HG02884 (cell line): ENCODE data around the gene C2orf92.
A peak's percentile ranks its signal among the peaks of the same experiment; 100 is the strongest.
"Not testable (repeated sequence)": the region's sequence is repeated elsewhere in the genome, so short reads cannot be mapped to it uniquely, and the experiment has no call there.

ENCODE experiments used
- ATAC-seq: cut with Tn5 transposase; IDR thresholded peaks from one replicate; pipeline ENCODE4 v1.9.1; 2021; ENCODE audit warnings: mild to moderate bottlenecking, moderate library complexity; ENCODE audit not compliant: unreplicated experiment

The C2orf92 gene

GRCh38 chr2:97669448-97669847 is at the start of gene C2orf92:
Gene C2orf92, plus strand, starts transcription at chr2:97669713. Its CDS starts 76 bp downstream, at chr2:97669789.
- ATAC-seq = no peak

GRCh38 chr2:97620492-97620891 is 49.0 kb upstream of the C2orf92 start:
- not testable (repeated sequence) for ATAC-seq

DNA sequence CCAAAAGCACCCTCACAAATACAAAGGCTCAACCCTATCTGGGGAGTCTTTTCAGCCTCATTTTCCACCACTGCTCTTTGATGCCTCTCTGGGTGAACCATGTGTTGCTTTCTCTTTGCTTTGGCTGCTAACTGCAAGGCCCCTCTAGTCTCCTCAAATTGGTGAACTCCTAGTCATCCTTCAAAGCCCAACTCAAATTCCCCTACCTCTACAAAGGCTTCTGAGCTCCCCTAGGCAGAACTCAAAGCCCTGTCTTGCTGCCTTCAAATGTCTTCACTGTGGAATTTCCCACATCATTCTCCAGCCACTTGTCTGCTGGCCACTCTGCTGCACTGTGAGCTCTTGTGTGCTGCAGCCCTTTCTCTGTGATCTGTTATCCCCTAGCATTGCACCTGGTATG is 46.5 kb upstream of the C2orf92 start:
- ATAC-seq = not testable (repeated sequence)

DNA sequence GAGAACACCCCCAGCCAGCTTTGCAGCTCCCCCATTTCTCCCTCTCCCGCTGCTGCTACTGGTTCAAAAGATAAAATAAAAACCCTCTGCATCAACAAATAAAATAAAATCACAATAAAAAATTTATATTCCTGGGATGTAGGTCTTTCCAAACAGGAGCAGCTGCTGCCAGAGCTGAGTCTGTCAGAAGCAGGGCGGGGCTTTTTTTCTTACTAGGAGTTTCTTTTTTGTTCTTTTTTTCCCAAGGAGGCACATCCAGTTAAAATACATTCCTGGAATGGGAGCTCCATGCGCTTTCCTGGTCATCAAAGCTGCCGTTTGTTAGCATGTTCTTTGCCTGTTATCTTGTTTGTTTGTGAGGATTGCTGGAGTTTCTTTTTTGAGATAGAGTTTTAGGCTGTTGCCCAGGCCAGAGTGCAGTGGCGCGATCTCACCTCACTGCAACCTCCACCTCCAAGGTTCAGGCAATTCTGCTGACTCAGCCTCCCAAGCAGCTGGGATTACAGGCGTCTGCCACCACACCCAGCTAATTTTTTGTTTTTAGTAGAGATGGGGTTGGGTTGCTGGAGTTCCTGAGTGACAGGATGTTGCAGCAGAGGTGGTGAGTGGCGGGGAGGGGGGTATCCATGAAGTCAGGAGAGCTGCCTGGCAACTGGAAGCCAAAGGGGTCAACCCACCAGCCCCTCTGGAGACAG is 44.0 kb upstream of the C2orf92 start:
- not testable (repeated sequence) for ATAC-seq

DNA sequence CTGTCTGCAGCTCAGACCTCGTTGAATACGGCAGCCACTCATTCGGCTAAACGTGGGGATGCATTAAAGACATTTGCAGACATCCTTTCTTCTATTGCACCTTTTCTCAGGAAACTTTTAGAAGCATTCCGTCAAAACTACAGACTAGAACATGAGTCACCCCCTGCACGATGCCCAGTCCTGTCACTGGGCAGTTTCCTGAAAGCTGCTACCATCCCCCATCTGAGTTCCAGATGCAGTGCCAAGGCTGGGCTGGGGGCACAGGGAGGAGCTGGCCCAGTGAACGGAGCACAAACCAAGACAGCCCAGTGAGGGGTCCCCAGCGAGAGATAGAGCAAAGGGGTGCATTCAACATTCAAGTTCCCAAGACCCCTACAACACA is 43.5 kb upstream of the C2orf92 start:
- ATAC-seq = not testable (repeated sequence)

DNA sequence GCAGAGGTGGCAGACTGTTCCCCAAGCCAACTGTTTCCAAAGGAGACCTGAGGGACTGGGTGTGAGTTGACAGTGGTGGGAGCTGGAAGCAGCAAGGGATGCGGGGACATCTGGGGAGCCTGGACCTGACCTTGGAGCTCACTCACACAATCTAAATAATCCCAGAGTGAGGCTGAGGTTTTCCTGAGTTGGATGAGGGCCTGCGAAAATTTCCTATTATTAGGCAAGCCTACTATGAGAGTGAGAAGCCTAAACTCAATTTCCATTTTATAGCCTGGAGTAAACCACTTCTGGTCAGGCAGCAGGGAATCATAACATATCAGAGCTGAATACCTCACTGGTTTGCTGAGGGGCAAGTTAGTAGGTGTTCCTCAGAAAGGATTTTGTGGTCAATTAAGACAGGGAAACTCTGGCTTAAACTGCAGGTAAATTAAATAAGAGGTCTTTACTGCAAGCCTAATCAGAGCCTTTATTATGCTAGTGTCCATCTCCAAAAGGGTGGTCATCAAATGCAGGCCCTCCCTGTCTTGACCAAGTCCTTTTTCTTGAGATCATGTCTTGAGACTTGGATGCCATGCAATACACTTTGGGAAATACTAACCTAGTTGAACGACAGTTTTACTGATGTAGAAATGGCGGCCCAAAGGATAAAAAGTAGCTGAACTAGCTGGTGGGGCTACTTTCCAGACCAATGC is 25.3 kb upstream of the C2orf92 start:
- no peak for ATAC-seq

- ATAC-seq = peak; percentile 31
Measured at GRCh38 chr2:97645112-97645694, 24.3 kb upstream of the C2orf92 start.

DNA sequence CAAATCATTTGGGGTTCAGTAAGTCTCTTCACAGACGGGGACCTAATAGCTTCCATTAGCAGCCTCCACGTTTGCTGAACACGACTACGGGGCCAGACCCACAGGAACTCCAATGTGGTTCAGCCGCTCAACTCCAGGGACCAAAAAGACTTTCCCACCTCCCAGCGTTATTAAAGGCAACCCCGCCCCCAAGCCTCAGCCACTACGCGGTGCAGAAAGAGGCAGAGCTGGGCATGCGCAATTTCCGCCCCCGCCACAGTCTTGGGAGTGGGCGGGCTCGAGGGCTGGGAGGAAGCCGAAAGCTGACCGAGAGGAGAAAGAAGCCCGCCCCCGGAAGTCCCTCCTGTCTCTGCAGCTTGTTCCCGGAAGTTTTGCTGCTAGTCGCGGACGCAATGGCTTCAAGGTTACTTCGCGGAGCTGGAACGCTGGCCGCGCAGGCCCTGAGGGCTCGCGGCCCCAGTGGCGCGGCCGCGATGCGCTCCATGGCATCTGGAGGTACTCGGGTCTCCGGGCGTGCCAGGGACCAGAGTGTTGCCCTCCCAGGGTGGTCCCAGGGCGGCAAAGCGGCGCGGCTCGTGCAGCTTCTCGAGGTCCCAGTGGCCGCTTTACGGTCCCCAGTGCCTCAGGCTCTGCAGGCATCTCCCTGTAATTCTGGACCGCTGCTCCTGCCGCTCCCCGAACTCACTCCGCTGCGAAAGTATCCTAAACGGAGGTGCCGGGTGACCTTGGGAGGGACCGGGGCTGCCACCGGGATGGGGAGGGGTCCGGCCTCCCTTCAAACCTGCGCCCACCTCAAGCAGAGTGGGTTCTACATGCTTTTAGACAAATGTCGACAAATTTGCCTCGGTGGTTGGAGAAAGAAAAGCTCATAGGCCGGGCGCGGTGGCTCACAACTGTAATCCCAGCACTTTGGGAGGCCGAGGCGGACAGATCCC is 23.6 kb upstream of the C2orf92 start, which contains the start of gene COX5B:
Gene COX5B, plus strand, starts transcription at position 368 of the 935 bp plus-strand sequence. Its CDS starts 25 bp downstream, at position 393.
- ATAC-seq = peak; percentile 94

DNA sequence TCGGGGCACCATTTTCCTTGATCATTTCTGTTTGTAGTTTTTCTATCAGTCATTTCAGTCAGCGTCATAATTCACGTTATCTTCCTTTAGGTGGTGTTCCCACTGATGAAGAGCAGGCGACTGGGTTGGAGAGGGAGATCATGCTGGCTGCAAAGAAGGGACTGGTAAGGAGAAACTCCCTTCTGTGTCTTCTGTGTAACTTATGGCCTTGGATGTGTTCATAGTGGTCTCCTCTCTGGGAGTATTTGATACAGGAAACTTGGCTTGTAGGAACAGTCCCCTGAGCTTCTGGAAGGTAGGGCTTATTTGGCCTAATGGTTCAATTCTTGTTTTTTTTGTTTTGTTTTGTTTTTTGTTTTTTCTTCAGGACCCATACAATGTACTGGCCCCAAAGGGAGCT is 22.5 kb upstream of the C2orf92 start:
- no peak for ATAC-seq

DNA sequence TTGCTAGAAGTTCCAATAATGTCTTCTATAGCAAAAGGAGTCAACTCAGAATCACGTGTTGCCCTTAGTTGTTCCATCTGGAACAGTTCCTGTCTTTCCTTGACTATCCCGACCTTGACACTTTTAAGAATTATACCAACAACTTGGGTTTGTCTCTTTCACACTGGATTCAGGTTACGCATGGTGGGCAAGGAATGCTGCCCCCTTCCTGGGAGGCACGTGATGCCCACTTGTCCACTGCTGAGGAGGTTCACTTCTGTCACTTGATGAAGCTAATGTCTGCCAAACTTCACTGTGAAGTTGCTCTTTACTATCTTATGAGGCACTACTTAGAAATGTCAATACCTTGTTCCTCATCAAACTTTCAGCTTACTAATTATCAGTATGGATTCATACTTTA is 18.4 kb upstream of the C2orf92 start:
- no peak for ATAC-seq

DNA sequence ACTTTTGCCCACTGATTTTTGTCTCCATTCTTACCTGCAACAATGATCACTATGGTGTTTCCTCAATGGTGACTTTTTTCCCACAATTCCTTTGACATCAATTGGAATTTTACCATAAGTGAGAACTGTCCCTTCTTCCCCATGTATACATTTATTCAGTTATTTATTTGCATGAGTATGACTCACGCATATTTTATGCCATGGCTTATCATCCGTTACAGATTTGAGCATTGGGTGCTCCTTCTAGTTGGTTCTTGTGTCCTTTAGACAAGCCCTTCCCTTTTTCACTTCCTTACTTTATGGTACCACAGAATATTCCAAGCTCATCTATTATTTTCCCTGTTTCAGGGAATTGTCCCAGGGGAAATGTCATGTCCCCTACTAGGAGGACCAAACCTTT is 16.0 kb upstream of the C2orf92 start:
- ATAC-seq = no peak

DNA sequence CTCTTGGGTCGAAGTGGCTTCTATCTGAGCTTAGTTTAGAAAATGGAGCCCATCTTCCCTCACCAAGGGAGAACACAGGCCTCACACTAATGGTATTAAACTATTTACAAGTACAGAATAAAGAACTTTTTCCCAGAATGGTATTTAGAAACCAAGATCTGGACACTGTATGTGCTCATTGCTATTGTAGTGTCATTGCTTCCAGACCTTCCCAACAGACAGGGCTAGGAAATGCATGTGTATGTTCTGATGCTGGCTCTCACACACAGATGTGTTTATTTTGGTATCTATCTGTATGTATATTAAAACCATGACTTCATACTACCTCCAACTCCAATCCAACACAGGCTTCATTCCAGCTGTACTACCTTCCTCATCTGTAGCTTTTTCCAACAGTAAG is 15.6 kb upstream of the C2orf92 start:
- ATAC-seq = no peak

GRCh38 chr2:97654309-97654708 is 15.2 kb upstream of the C2orf92 start:
- no peak for ATAC-seq

DNA sequence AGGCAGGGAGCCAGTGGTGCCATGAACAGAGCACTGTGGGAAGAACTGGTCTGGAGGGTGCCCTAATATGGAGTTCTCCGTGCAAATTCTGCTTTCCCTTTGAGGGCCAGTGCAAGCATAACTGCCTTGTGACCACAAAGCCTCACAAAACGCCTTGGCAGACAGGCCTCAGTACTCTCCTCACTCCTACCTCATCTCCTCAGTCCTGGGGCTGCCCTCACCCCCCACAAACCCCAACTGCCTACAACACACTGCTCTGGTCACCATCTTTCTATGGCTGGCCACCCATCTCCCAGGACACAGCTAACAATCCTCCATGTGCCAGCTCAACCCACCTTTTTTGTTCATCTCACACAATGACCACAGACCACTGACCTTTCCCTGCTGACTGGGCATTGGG is 14.7 kb upstream of the C2orf92 start:
- ATAC-seq = no peak

- no peak for ATAC-seq
Measured at GRCh38 chr2:97656129-97656755, 13.3 kb upstream of the C2orf92 start.

DNA sequence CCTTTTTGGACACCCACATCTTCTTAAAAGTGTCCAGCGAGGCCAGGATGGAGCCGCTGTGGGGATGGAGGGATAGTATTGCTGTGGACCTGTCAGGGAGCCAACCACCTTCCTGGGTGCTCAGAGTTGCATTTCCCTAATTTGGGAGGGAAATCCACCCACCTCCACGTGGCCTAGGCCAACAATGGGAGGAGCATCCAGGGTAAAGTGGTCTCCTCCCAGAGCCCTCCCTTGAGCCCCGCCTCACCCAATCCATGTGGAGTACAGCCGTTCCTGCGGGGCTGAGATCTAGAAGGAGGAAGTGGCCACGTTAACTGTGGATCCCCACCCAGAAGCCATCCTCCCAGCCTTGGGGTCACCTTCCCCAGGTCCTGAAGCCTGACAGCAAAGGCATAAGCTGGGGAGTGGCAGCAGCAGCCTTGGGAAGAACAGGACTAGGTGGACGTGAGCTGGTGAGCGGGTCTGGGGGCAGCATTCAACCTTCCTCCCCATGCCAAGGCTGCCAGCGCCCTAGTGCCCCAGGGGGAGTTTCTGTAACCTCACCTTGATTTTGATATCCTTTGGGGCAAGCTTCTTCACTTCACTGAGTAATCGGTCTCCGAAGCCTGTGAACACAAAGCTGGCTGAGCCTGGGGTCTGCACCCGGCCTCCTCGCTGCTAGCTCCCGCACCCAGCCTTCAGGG is 12.5 kb upstream of the C2orf92 start:
- no peak for ATAC-seq

DNA sequence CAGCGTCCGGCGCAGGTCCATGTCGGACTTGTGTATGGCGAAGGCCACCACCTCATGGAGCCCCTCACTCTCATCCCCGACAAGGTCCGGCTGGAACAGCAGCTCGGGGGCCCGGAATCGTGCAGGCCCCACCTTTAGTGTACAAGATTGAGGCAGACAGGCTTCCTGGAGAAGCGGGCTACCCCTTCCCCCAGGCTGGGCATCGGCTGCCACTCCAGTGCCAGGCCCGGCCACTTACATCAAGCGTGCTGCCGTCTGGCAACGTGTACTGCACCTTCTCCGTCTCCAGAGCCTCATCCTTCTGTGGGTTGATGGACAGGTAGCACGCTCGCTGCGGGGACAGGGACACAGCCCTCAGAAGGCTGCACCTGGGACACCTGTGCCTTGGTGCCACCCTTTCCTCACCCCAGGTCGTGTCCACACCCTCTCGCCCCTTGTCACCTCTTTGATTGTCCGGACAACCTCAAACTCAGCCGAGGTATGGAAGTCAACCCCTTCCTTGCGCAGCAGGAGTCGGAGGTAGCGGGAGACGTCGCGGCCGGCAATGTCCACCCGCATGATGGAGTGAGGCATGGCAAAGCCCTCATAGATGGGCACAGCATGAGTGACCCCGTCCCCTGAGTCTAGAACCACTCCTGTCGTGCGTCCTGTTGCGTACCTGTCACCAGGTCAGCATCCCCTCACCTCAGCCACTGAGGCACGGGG is 11.4 kb upstream of the C2orf92 start:
- no peak for ATAC-seq

DNA sequence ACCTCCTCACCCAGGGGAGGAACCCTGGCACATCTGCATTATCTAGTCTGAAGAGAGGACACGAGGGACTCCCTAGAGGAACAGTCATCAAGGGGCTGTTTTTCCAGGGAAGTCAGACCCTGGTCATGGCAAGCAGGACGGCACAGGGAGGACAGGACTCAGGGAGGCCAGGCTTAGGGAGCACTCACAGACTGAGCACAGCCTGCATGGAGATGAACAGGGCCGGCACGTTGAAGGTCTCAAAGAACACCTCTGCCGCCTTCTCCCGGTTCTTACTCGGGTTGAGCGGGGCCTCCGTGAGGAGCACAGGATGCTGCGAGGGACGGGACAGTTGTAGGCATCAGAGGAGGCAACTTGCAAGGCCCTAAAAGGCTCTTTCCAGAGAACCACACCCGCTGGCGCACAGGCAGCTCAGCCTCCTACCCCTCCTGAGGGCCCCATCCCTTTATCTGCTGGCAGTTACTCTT is 10.8 kb upstream of the C2orf92 start:
- ATAC-seq = no peak
